Gastroesophageal sphincter (tissue), 3 donors: ENCODE measurements around the gene USP49.

ENCODE experiments used
- POLR2A ChIP-seq, 2 donors: fragments of 450-650 bp; IDR thresholded peaks; one replicate each; pipeline ENCODE4 v1.6.1; 2017; ENCODE audit warnings: antibody characterized with exemption in 2 of 2, mild to moderate bottlenecking in 2 of 2, moderate library complexity in 1 of 2
- TF ChIP-seq, protein P1 (sequence below), 4 experiments: fragments of 200-600 bp in 2 of 4; fragments of 450-650 bp in 2 of 4; sonication (generic) in 1 of 4; IDR thresholded peaks; one replicate each; pipeline ENCODE4 v1.5.1; 2017 to 2019; ENCODE audit warnings: antibody characterized with exemption in 4 of 4, mild to moderate bottlenecking in 2 of 4, moderate library complexity in 2 of 4

- TF ChIP-seq, protein P1, sequence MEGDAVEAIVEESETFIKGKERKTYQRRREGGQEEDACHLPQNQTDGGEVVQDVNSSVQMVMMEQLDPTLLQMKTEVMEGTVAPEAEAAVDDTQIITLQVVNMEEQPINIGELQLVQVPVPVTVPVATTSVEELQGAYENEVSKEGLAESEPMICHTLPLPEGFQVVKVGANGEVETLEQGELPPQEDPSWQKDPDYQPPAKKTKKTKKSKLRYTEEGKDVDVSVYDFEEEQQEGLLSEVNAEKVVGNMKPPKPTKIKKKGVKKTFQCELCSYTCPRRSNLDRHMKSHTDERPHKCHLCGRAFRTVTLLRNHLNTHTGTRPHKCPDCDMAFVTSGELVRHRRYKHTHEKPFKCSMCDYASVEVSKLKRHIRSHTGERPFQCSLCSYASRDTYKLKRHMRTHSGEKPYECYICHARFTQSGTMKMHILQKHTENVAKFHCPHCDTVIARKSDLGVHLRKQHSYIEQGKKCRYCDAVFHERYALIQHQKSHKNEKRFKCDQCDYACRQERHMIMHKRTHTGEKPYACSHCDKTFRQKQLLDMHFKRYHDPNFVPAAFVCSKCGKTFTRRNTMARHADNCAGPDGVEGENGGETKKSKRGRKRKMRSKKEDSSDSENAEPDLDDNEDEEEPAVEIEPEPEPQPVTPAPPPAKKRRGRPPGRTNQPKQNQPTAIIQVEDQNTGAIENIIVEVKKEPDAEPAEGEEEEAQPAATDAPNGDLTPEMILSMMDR (IDR thresholded peaks at IDR 0.05): peak in 1 of 4 experiments; percentile 8
- TF ChIP-seq POLR2A (IDR thresholded peaks at IDR 0.05): no peak
Observed at GRCh38 chr6:41901882-41902519, 6.8 kb upstream of the USP49 start.
